ENCODE measurements around the gene CBX7. TPM values are rescaled to one million over a fixed set of nuclear protein-coding genes. Genes with fewer than 3 reads are reported as not detected.

Gene CBX7
- total RNA-seq, 4 donors from 2014 or later, result 47.6 to 108 (median 64.8) TPM

DNA sequence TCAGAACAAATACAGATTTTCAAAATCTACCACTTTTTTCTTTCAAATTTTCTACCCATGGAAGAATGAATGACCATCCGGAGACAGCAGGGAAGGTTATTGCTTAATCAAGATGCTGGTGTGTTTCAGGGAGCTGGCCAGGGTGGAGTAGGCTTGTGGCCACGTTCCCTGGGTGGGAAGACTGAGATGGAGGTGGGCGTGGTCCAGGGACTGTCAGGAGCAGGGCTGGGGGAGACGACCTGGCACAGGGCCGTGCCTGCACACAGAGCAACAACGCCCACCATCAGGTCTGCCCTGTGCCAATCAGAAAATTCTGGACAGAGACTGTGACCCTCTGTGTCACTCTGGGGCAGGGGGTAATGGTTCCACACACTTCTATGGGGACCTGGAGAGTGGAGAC lies 62.6 kb downstream of the CBX7 start:
- DNase-seq (ENCODE audit: low spot score in 2 of 2), result no peak
- TF ChIP-seq, protein P1, sequence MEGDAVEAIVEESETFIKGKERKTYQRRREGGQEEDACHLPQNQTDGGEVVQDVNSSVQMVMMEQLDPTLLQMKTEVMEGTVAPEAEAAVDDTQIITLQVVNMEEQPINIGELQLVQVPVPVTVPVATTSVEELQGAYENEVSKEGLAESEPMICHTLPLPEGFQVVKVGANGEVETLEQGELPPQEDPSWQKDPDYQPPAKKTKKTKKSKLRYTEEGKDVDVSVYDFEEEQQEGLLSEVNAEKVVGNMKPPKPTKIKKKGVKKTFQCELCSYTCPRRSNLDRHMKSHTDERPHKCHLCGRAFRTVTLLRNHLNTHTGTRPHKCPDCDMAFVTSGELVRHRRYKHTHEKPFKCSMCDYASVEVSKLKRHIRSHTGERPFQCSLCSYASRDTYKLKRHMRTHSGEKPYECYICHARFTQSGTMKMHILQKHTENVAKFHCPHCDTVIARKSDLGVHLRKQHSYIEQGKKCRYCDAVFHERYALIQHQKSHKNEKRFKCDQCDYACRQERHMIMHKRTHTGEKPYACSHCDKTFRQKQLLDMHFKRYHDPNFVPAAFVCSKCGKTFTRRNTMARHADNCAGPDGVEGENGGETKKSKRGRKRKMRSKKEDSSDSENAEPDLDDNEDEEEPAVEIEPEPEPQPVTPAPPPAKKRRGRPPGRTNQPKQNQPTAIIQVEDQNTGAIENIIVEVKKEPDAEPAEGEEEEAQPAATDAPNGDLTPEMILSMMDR (IDR thresholded peaks at IDR 0.05), result no peak
- no peak for TF ChIP-seq POLR2A (IDR thresholded peaks at IDR 0.05)
- no peak overlapping the region for H3K4me3 ChIP-seq (ENCODE audit: low read depth, poor library complexity, severe bottlenecking)
- 40 to 54% methylated on average over 5 to 6 of the region's 6 CpGs for WGBS, 2 donors
- intact Hi-C loops (cut with DNase I; ENCODE audit: low total_unique reads), result no loop called here

DNA sequence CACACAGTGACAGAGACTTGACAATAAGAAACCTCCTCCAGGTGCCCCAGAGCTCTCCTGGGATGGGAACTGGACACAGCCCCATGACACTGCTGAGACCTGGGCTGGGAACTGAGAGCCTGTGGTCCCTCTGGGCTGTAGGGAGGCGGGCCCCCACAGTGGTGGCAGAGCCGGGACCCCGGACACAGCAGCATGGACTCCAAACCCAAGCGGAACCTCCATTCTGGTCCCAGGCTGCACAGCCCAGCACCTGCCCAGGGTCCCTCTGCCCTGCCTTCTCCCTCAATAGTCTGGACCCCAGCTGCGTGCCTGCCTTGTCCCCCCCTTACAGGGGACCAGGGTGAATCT lies 63.8 kb downstream of the CBX7 start:
- no peak for DNase-seq (ENCODE audit: low spot score in 2 of 2)
- TF ChIP-seq, protein P1 (IDR thresholded peaks at IDR 0.05), result no peak
- no peak for TF ChIP-seq POLR2A (IDR thresholded peaks at IDR 0.05)
- WGBS, 2 donors, result 82 to 83% methylated on average over 1 to 5 of the region's 5 CpGs
- no peak overlapping the region for H3K4me3 ChIP-seq (ENCODE audit: low read depth, poor library complexity, severe bottlenecking)
- intact Hi-C loops (cut with DNase I; ENCODE audit: low total_unique reads), result no loop called here

DNA sequence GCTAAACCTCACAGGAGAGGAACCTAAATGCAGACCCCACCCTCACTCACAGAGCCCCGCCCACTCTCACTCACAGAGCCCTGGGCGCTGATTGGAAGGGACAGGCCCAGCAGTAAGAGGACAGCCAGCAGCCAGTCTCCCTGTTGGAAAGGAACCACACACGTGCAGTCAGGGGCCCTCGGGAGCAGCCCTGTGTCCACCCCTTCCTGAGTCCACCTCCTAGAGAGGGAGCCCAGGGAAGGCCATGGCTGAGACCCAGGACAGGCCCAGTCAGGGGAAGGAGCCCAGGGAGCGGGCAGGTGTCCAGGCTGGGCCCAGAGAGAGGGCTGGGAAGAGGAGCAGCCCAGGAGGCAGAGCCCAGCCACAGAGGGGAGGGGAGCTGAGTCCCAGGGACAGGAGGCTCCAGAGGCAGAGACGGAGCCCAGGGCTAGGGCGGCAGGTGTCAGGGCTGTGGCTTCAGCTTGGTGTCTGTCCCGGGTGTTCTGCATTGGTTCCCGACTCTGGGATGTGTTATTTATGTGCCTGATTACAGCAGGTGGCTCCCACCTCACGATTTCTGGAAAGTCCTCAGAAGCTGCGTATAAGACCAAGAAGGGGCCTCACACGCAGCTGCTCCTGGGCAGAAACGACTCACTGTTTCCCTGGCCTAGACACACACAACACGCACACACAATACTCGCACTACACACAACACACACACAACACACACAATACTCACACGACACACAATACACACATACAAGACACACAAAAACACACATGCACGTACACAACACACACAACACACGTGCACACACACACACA lies 64.4 kb downstream of the CBX7 start:
- no peak overlapping the region for H3K4me3 ChIP-seq (ENCODE audit: low read depth, poor library complexity, severe bottlenecking)
- no peak for DNase-seq (ENCODE audit: low spot score in 2 of 2)
- 58 to 63% methylated on average over 18 of the region's 18 CpGs for WGBS, 2 donors
- TF ChIP-seq POLR2A (IDR thresholded peaks at IDR 0.05), result no peak
- TF ChIP-seq, protein P1 (IDR thresholded peaks at IDR 0.05), result no peak
- intact Hi-C loops (cut with DNase I; ENCODE audit: low total_unique reads), result no loop called here

DNA sequence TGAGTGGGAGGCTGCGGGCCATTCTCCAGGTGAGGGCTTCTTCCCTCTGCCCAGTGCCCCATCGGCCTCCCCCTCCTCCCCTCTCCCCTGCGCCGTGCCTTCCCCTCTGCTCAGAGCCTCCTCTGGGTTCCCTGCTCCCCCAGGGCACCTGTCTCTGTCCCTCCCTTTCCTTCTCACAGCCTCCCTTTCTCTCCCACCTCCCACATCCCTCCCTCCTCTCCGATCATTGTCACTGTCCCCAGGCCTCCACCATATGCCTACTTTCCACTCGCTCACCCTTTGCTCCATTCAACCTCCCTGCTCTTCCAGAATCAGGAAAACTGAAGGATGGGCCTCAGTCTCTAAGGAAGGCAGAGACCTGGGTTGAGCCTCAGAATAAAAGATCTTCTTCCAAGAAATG lies 65.4 kb downstream of the CBX7 start:
- 86 to 89% methylated on average over 6 of the region's 6 CpGs for WGBS, 2 donors
- no peak overlapping the region for H3K4me3 ChIP-seq (ENCODE audit: low read depth, poor library complexity, severe bottlenecking)
- intact Hi-C loops (cut with DNase I; ENCODE audit: low total_unique reads), result no loop called here
- TF ChIP-seq, protein P1 (IDR thresholded peaks at IDR 0.05), result no peak
- TF ChIP-seq POLR2A (IDR thresholded peaks at IDR 0.05), result no peak
- DNase-seq (ENCODE audit: low spot score in 2 of 2), result no peak

DNA sequence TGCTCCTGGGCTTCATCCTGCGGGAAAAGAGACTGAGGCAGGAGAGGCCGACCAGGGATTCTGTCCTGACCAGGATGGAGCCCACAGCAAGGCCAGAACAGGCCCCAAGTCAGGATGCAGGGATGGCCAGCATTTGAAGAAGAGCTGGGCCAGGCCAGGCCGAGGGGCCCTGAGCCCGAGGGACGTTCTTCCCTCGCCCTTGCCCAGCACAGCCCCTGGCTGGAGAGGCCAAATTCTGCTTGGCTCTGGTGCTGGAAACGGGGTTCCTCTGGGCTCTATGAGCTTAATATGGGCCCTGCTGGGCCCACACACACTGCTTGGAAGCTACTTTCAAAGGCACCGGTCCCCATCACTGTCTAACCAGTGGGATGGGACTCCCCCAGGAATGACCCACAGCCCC lies 67.8 kb downstream of the CBX7 start:
- DNase-seq (ENCODE audit: low spot score in 2 of 2), result no peak
- no peak overlapping the region for H3K4me3 ChIP-seq (ENCODE audit: low read depth, poor library complexity, severe bottlenecking)
- TF ChIP-seq, protein P1 (IDR thresholded peaks at IDR 0.05), result no peak
- no peak for TF ChIP-seq POLR2A (IDR thresholded peaks at IDR 0.05)
- WGBS, 2 donors, result 93% methylated on average over 4 to 8 of the region's 8 CpGs
- intact Hi-C loops (cut with DNase I; ENCODE audit: low total_unique reads), result no loop called here
